CD4-positive, alpha-beta T cell treated with Interleukin-15 for 1 hour (primary cell): ENCODE results near the gene WFDC10B.
"Not testable (repeated sequence)": the region's sequence is repeated elsewhere in the genome, so short reads cannot be mapped to it uniquely, and the experiment has no call there.

Experiments
- DNase-seq: peaks from one replicate; pipeline ENCODE4 v3.0.0-alpha.2; 2020

Gene WFDC10B

GRCh38 chr20:45704969-45705637 lies at the start of gene WFDC10B:
Gene WFDC10B (minus strand): TSS chr20:45705019. CDS start chr20:45685992, 19,027 bp downstream.
- DNase-seq, result no peak

GRCh38 chr20:45752746-45753145 lies 47.9 kb upstream of the WFDC10B start:
- no peak for DNase-seq

- no peak for DNase-seq
Measured at GRCh38 chr20:45751721-45752120, 46.9 kb upstream of the WFDC10B start.

- no peak for DNase-seq
Measured at GRCh38 chr20:45745015-45745414, 40.2 kb upstream of the WFDC10B start.

GRCh38 chr20:45742596-45742995 lies 37.8 kb upstream of the WFDC10B start:
- DNase-seq, result no peak

DNA sequence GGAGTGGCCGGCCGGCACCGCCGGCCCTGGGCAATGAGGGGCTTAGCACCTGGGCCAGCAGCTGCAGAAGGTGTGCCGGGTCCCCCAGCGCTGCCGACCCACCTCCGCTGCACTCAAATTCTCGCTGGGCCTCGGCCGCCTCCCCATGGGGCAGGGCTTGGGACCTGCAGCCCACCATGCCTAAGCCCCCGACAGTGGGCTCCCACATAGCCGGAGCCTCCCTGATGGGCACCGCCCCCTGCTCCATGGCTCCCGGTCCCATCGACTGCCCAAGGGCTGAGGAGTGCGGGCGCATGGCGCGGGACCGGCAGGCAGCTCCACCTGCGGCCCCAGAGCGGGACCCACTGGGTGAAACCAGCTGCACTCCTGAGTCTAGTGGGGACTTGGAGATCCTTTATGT lies 31.2 kb upstream of the WFDC10B start:
- DNase-seq, result no peak

GRCh38 chr20:45735552-45735951 lies 30.7 kb upstream of the WFDC10B start:
- no peak for DNase-seq

DNA sequence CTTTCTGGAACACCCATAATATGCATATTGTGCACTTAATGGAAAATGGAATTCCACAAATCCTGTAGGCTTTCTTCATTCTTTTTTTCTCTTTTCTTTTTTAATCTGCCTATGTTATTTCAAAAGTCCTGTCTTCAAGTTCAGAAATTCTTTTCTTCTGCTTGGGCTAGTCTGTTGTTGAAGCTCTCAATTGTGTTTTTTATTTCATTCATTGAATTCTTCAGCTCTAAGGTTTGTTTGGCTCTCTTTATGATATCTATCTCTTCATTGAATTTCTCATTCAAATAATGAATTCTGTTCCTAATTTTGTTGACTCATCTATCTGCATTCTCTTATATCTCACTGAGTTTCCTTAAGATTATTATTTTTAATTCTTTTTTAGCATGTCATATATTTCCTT lies 27.4 kb upstream of the WFDC10B start:
- no peak for DNase-seq

DNA sequence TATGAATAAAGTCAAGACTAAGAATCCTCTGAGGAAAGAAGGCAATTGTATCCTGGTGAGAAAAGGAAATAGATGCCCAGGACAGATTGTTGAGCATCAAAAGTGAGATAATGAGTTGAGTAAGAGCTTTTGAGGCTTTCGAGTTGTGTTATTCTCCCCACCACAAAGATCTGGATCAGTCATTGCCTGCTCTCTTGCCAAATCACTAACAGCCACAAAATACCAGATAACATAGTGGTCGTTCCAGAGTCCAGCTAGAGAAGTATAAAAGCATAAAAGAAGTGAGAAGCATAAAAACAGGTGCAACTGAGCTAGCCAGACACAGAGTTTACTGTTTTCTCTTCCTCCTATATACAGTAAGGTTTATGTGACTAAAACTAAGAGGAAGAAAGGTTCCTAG lies 22.2 kb upstream of the WFDC10B start:
- DNase-seq, result no peak

DNA sequence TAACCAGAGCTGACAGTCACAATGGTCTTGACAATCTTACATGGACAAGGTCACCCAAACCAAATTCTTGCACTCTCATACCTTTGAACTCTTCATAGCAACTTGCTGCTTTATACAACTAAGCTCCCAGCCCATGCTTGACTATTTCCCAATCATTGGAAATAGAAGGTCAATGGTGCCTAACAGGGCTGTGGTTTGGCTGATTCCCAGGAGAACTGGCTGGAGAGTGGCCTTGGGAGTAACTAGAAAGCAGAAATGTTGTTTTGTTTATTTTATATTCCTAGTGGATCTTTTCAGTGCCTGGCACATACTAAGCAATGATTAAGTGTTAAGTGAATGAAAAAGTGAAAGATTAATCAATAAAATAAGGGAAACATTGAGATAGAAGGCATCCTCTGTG lies 20.3 kb upstream of the WFDC10B start:
- DNase-seq, result no peak

- DNase-seq, result no peak
Measured at GRCh38 chr20:45722047-45722446, 17.2 kb upstream of the WFDC10B start, which contains the start of gene SPINT4. Gene SPINT4 (plus strand): TSS chr20:45722347. CDS start chr20:45722368, 21 bp downstream.

DNA sequence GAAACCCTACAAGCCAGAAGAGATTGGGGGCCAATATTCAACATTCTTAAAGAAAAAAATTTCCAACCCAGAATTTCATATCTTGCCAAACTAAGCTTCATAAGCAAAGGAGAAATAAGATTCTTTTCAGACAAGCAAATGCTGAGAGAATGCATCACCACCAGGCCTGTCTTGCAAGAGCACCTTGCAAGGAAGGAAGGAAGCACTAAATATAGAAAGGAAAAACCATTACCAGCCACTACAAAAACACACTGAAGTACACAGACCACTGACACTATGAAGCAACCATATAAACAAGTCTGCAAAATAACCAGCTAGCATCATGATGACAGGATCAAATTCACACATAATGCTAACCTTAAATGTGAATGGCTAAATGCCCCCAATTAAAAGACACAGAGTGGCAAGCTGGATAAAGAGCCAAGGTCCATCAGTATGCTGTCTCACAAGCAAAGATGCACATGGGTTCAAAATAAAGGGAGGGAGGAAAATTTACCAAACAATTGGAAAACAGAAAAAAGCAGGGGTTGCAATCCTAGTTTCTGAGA lies 11.4 kb upstream of the WFDC10B start:
- DNase-seq, result not testable (repeated sequence)

GRCh38 chr20:45701873-45702272 lies 2.9 kb downstream of the WFDC10B start, which contains the start of gene WFDC13:
Gene WFDC13 (plus strand): TSS chr20:45702038. CDS start chr20:45702124, 86 bp downstream.
- DNase-seq, result no peak

DNA sequence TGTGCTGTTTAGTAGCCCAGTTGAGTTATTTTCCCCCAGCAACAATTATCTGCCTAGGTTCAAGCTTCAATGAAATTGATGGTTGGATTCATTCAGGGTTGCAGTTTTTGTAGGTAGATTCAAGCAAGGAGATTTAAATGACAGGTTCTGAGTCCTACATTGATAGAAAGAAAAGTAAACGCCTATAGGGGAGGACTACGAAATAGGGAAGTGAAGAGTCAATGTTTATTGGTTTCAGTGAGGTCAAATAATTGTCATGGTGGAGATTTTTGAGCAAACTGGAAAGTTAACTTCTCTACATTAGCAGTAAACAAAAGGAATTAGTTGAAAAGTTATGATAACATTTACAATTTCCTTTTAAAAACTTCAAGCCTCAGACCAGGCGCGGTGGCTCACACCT lies 3.7 kb downstream of the WFDC10B start:
- no peak for DNase-seq

DNA sequence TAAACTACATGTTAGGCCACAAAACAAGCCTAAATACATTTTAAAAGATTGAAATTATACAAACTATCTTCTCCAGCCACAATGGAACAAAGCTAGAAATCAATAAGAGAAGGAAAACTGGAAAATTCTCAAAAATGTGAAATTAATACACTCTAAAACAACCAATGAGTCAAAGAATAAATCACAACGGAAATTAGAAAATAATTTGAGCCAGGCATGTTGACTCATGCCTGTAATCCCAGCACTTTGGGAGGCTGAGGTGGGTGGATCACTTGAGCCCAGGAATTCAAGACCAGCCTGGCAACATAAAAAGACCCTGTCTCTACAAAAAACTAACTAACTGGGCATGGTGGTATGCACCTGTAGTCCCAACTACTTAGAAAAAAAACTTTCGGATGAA lies 9.3 kb downstream of the WFDC10B start:
- no peak for DNase-seq

GRCh38 chr20:45693346-45693745 lies 11.5 kb downstream of the WFDC10B start:
- not testable (repeated sequence) for DNase-seq

- no peak for DNase-seq
Measured at GRCh38 chr20:45685896-45686295, 18.9 kb downstream of the WFDC10B start.

GRCh38 chr20:45679650-45680049 lies 25.2 kb downstream of the WFDC10B start:
- no peak for DNase-seq

DNA sequence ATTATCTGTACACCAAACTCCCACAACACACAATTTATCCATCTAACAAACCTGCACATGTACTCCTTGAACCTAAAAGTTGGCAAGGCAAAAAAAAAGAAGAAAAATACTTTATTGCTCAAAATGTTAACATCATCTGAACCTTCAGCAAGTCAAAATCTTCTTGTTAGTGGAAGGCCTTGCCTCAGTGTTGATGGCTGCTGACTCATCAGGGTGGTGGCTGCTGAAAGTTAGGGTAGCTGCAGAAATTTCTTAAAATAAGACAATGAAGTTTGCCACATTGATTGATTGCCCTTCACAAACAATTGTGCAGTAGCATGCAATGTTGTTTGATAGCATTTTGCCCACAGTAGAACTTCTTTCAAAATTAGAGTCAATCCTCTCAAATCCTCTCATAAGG lies 32.1 kb downstream of the WFDC10B start:
- DNase-seq, result no peak

DNA sequence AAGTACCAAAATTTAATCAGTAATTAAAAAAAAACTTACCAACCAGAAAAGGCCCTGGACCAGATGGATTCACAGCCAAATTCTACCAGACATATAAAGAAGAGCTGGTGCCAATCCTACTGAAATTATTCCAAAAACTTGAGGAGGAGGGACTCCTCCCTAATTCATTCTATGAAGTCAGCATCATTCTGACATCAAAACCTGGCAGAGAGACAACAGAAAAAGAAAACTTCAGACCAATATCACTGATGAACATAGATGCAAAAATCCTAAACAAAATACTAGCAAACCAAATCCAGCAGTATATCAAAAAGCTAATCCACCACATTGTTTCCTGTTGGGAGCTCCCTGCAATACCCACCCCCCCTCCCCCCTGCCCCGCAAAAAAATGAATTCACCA lies 34.7 kb downstream of the WFDC10B start, which contains the start of gene WFDC11:
TSS of gene WFDC11 (minus strand) at position 101 of the 400 bp plus-strand sequence. CDS start 19,639 bp downstream, outside the sequence.
- no peak for DNase-seq

- not testable (repeated sequence) for DNase-seq
Measured at GRCh38 chr20:45657038-45657437, 47.8 kb downstream of the WFDC10B start.

GRCh38 chr20:45651726-45652125 lies 53.1 kb downstream of the WFDC10B start:
- not testable (repeated sequence) for DNase-seq

- no peak for DNase-seq
Measured at GRCh38 chr20:45649312-45649863, 55.4 kb downstream of the WFDC10B start.

GRCh38 chr20:45647441-45648050 lies 57.3 kb downstream of the WFDC10B start:
- no peak for DNase-seq
